Neural cell (in vitro differentiated cells): Measurements from ENCODE around the gene KREMEN2. TPM values are rescaled to one million over a fixed set of nuclear protein-coding genes. Genes with fewer than 3 reads are reported as not detected.

Source experiments
- H2AFZ ChIP-seq: fragments of 200-600, 300-800 bp; sonication (generic), shearing (Covaris generic); 2 replicates; pipeline ENCODE4 v1.6.0; 2014; ENCODE audit warnings: low read depth, mild to moderate bottlenecking, antibody characterized with exemption, low read length, moderate library complexity
- H3F3A ChIP-seq: fragments of 200-600 bp; shearing (Covaris generic); 2 replicates; pipeline ENCODE4 v1.6.1; 2016; ENCODE audit warnings: mild to moderate bottlenecking, moderate library complexity, mixed read lengths, antibody characterized with exemption, low read length; ENCODE audit not compliant: insufficient read depth, poor library complexity, severe bottlenecking
- H3K27ac ChIP-seq: fragments of 200-600, 300-800 bp; sonication (generic), shearing (Covaris generic); 2 replicates; pipeline ENCODE4 v1.5.1; 2014; ENCODE audit warnings: mild to moderate bottlenecking, low read length, moderate library complexity
- H3K27me3 ChIP-seq: fragments of 300-800, 200-600 bp; sonication (generic), shearing (Covaris generic); 2 replicates; pipeline ENCODE4 v1.6.0; 2014; ENCODE audit warnings: mild to moderate bottlenecking, low read depth, low read length, moderate library complexity; ENCODE audit not compliant: insufficient read depth
- H3K36me3 ChIP-seq: fragments of 300-800, 200-600 bp; sonication (generic), shearing (Covaris generic); 2 replicates; pipeline ENCODE4 v1.5.1; 2014; ENCODE audit warnings: mild to moderate bottlenecking, antibody characterized with exemption, low read length, moderate library complexity; ENCODE audit not compliant: insufficient read depth
- H3K4me2 ChIP-seq: fragments of 300-800, 200-600 bp; sonication (generic), shearing (Covaris generic); 2 replicates; pipeline ENCODE4 v1.6.0; 2014; ENCODE audit warnings: mild to moderate bottlenecking, low read length
- H3K4me3 ChIP-seq: fragments of 300-800, 200-600 bp; sonication (generic), shearing (Covaris generic); 2 replicates; pipeline ENCODE4 v1.5.1; 2014; ENCODE audit warnings: mild to moderate bottlenecking, low read length, moderate library complexity
- H3K79me2 ChIP-seq: fragments of 200-600 bp; shearing (Covaris generic); replicated peaks from 2 replicates; pipeline ENCODE4 v1.6.0; 2014; ENCODE audit warnings: mild to moderate bottlenecking, low read length, moderate library complexity; ENCODE audit not compliant: insufficient read depth
- H3K9ac ChIP-seq: fragments of 300-800, 200-600 bp; sonication (generic), shearing (Covaris generic); 2 replicates; pipeline ENCODE4 v1.6.1; 2016; ENCODE audit warnings: mild to moderate bottlenecking, low read length, mixed read lengths
- H3K9me2 ChIP-seq: fragments of 200-600 bp; shearing (Covaris generic); 2 replicates; pipeline ENCODE4 v1.6.1; 2016; ENCODE audit warnings: mild to moderate bottlenecking, low read length, mixed read lengths; ENCODE audit not compliant: insufficient read depth
- H3K9me3 ChIP-seq: fragments of 200-600, 300-800 bp; sonication (generic), shearing (Covaris generic); 2 replicates; pipeline ENCODE4 v1.6.1; 2016; ENCODE audit warnings: mild to moderate bottlenecking, mixed run types, low read length, moderate library complexity, mixed read lengths
- H4K20me1 ChIP-seq: fragments of 200-600 bp; shearing (Covaris generic); 2 replicates; pipeline ENCODE4 v1.6.1; 2016; ENCODE audit warnings: mild to moderate bottlenecking, mixed run types; ENCODE audit not compliant: insufficient read depth
- EP300 ChIP-seq: fragments of 450-650 bp; conservative IDR thresholded peaks from 2 replicates; pipeline ENCODE4 v1.6.1; 2014; ENCODE audit warnings: antibody characterized with exemption, mild to moderate bottlenecking, moderate library complexity; ENCODE audit not compliant: poor library complexity, severe bottlenecking
- EZH2 ChIP-seq: fragments of 200-600, 300-800 bp; shearing (Covaris generic), sonication (generic); IDR thresholded peaks from 2 replicates; pipeline ENCODE4 v1.6.1; 2014; ENCODE audit warnings: antibody characterized with exemption, low read length, borderline replicate concordance, mild to moderate bottlenecking; ENCODE audit not compliant: insufficient read depth, poor library complexity, severe bottlenecking
- MXI1 ChIP-seq: fragments of 450-650 bp; conservative IDR thresholded peaks from 2 replicates; pipeline ENCODE4 v1.6.1; 2014; ENCODE audit warnings: antibody characterized with exemption, mild to moderate bottlenecking; ENCODE audit not compliant: poor library complexity, severe bottlenecking
- POLR2AphosphoS5 ChIP-seq: IDR thresholded peaks from 2 replicates; pipeline ENCODE4 v1.6.1; 2012
- RAD21 ChIP-seq: fragments of 450-650 bp; conservative IDR thresholded peaks from 2 replicates; pipeline ENCODE4 v1.6.1; 2014; ENCODE audit warnings: antibody characterized with exemption, mild to moderate bottlenecking, moderate library complexity
- SMC3 ChIP-seq: fragments of 450-650 bp; conservative IDR thresholded peaks from 2 replicates; pipeline ENCODE4 v1.6.1; 2014; ENCODE audit warnings: antibody characterized with exemption, mild to moderate bottlenecking, moderate library complexity; ENCODE audit not compliant: poor library complexity
- TAF1 ChIP-seq: IDR thresholded peaks from 2 replicates; pipeline ENCODE4 v1.6.1; 2012; ENCODE audit warnings: low read depth
- polyA plus RNA-seq: library from polyadenylated mRNA; depleted of rRNA; stranded (reverse); fragments of >200 nt; gene quantifications from 2 replicates; pipeline ENCODE4 v1.2.3, GENCODE V29; 2014
- TF ChIP-seq, protein P1 (sequence below): IDR thresholded peaks from 2 replicates; pipeline ENCODE4 v1.6.1; 2012; ENCODE audit warnings: borderline replicate concordance
- TF ChIP-seq, protein P2 (sequence below): fragments of 450-650 bp; IDR thresholded peaks from 2 replicates; pipeline ENCODE4 v1.5.1; 2014; ENCODE audit warnings: antibody characterized with exemption, mild to moderate bottlenecking, moderate library complexity; ENCODE audit not compliant: poor library complexity, severe bottlenecking

The KREMEN2 gene
- polyA plus RNA-seq, 1 donor from 2014 or later = 0.71 TPM

DNA sequence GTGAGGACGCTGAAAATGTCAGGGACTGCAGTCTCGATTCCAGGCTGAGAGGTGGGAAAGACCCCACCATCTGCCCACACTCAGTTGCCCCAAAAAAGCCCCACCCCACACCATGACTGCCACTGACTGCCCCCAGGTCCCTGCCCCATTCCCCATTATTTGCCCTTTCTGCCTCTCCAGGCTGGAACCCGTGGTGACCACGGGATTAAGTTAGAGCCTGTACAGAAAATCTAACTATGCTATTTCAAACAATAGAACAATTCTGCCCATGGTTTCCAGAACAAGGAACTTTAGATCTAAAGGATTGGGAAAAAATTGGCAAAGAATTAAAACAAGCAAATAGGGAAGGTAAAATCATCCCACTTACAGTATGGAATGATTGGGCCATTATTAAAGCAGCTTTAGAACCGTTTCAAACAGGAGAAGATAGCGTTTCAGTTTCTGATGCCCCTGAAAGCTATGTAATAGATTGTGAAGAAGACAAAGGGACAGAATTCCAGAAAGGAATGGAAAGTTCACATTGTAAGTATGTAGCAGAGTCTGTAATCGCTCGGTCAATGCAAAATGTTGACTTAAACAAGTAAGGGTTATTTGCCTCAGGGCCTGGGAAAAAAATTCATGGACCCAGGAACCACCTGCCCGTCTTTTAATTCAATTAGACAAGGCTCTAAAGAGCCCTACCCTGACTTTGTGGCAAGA lies 38.0 kb upstream of the KREMEN2 start:
- H3K79me2 ChIP-seq = no peaks in the 10 kb centered on the region
- H3K27me3 ChIP-seq = no peaks in the 10 kb centered on the region
- no peak overlapping the region for H3K9ac ChIP-seq
- no peak overlapping the region for H3K27ac ChIP-seq
- no peaks in the 10 kb centered on the region for H3F3A ChIP-seq
- H4K20me1 ChIP-seq = no peaks in the 10 kb centered on the region
- H3K9me2 ChIP-seq = no peaks in the 10 kb centered on the region
- H3K9me3 ChIP-seq = no peaks in the 10 kb centered on the region
- no peak overlapping the region for H2AFZ ChIP-seq
- H3K4me2 ChIP-seq = no peak overlapping the region
- TF ChIP-seq TAF1 = no peak
- no peak for TF ChIP-seq POLR2AphosphoS5
- TF ChIP-seq RAD21 = no peak
- no peak for TF ChIP-seq EZH2
- no peak for TF ChIP-seq MXI1
- TF ChIP-seq EP300 = no peak
- TF ChIP-seq, protein P1, sequence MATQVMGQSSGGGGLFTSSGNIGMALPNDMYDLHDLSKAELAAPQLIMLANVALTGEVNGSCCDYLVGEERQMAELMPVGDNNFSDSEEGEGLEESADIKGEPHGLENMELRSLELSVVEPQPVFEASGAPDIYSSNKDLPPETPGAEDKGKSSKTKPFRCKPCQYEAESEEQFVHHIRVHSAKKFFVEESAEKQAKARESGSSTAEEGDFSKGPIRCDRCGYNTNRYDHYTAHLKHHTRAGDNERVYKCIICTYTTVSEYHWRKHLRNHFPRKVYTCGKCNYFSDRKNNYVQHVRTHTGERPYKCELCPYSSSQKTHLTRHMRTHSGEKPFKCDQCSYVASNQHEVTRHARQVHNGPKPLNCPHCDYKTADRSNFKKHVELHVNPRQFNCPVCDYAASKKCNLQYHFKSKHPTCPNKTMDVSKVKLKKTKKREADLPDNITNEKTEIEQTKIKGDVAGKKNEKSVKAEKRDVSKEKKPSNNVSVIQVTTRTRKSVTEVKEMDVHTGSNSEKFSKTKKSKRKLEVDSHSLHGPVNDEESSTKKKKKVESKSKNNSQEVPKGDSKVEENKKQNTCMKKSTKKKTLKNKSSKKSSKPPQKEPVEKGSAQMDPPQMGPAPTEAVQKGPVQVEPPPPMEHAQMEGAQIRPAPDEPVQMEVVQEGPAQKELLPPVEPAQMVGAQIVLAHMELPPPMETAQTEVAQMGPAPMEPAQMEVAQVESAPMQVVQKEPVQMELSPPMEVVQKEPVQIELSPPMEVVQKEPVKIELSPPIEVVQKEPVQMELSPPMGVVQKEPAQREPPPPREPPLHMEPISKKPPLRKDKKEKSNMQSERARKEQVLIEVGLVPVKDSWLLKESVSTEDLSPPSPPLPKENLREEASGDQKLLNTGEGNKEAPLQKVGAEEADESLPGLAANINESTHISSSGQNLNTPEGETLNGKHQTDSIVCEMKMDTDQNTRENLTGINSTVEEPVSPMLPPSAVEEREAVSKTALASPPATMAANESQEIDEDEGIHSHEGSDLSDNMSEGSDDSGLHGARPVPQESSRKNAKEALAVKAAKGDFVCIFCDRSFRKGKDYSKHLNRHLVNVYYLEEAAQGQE = no peak
- H3K36me3 ChIP-seq = no peaks in the 10 kb centered on the region
- H3K4me3 ChIP-seq = no peak overlapping the region

DNA sequence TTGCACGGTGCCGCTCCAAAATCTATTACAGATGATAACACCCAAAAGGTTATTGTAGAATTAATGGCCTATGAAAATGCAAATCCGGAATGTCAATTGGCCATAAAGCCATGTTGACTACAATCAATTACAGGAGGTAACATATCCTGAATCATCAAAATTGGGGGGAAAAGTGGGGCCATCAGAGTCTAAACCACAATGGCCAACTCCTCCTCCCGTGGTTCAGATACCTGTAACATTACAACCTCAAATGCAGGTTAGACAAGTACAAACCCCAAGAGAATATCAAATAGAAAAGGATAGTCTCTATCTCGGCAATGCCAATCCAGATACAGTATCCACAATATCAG lies 37.5 kb upstream of the KREMEN2 start:
- Histone ChIP-seq H3F3A (no peaks in the 10 kb centered on the region), H3K4me2 (no peak overlapping the region), H3K9ac (no peak overlapping the region), H3K9me3 (no peaks in the 10 kb centered on the region), H4K20me1 (no peaks in the 10 kb centered on the region), H3K27ac (no peak overlapping the region), H3K79me2 (no peaks in the 10 kb centered on the region), H3K4me3 (no peak overlapping the region), H2AFZ (no peak overlapping the region), H3K36me3 (no peaks in the 10 kb centered on the region), H3K9me2 (no peaks in the 10 kb centered on the region), H3K27me3 (no peaks in the 10 kb centered on the region)
- TF ChIP-seq SMC3 (no peak), RAD21 (no peak), POLR2AphosphoS5 (no peak)

DNA sequence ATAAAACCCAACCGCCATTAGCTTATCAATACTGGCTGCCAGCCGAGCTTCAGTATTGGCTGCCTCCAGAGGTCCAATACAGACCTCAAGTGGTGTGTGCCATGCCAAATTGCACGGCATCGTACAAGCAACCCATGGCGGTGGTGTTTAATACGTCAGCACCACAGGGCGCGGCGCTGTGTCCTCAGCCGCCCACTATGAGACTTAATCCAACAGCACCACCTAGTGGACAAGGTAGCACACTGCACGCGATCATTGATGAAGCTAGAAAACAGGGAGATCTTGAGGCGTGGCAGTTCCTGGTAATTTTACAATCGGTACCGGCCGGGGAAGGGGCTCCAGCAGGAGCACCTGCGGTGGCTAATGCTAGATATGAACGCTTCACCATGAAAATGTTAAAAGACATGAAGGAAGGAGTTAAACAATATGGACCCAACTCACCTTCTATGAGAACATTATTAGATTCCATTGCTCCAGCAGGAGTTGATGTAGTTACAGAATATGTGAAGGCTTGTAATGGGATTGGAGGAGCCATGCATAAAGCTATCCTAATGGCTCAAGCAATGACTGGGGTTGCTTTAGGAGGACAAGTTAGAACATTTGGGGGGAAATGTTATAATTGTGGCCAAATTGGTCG lies 36.9 kb upstream of the KREMEN2 start:
- Histone ChIP-seq H4K20me1 (no peaks in the 10 kb centered on the region), H3K4me2 (no peak overlapping the region), H3K27me3 (no peaks in the 10 kb centered on the region), H3K36me3 (no peaks in the 10 kb centered on the region), H3K9me3 (no peaks in the 10 kb centered on the region), H3K9me2 (no peaks in the 10 kb centered on the region), H3K9ac (no peak overlapping the region), H3K79me2 (no peaks in the 10 kb centered on the region), H3K4me3 (no peak overlapping the region), H3K27ac (no peak overlapping the region), H2AFZ (no peak overlapping the region), H3F3A (no peaks in the 10 kb centered on the region)
- peak; percentile 71 for TF ChIP-seq SMC3
- TF ChIP-seq, protein P2, sequence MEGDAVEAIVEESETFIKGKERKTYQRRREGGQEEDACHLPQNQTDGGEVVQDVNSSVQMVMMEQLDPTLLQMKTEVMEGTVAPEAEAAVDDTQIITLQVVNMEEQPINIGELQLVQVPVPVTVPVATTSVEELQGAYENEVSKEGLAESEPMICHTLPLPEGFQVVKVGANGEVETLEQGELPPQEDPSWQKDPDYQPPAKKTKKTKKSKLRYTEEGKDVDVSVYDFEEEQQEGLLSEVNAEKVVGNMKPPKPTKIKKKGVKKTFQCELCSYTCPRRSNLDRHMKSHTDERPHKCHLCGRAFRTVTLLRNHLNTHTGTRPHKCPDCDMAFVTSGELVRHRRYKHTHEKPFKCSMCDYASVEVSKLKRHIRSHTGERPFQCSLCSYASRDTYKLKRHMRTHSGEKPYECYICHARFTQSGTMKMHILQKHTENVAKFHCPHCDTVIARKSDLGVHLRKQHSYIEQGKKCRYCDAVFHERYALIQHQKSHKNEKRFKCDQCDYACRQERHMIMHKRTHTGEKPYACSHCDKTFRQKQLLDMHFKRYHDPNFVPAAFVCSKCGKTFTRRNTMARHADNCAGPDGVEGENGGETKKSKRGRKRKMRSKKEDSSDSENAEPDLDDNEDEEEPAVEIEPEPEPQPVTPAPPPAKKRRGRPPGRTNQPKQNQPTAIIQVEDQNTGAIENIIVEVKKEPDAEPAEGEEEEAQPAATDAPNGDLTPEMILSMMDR = peak; percentile 88
- TF ChIP-seq, protein P1 = no peak
- no peak for TF ChIP-seq EZH2
- no peak for TF ChIP-seq POLR2AphosphoS5
- TF ChIP-seq MXI1 = no peak
- TF ChIP-seq RAD21 = peak; percentile 73
- TF ChIP-seq EP300 = no peak
- no peak for TF ChIP-seq TAF1
